Heart left ventricle (tissue), 16 donors: Measurements from ENCODE around the gene TRAPPC12. TPM values are rescaled to one million over a fixed set of nuclear protein-coding genes. Genes with fewer than 3 reads are reported as not detected.
A peak's percentile ranks its signal among the peaks of the same experiment; 100 is the strongest.
"Not testable (repeated sequence)": the region's sequence is repeated elsewhere in the genome, so short reads cannot be mapped to it uniquely, and the experiment has no call there.

ENCODE experiments used
- ATAC-seq, 4 donors: fragments of 200-7000 bp; cut with Tn5 transposase; one replicate each; pipeline ENCODE4 v1.9.1; 2020 to 2022; ENCODE audit warnings: moderate library complexity in 4 of 4, mild to moderate bottlenecking in 3 of 4, moderate number of reproducible peaks in 1 of 4
- DNase-seq, 5 donors: peaks; one replicate each; pipeline ENCODE4 v3.0.0-alpha.2; 2020
- H3K27ac ChIP-seq, 12 donors: fragments of 200-600 bp; sonication (generic) in 4 of 12; one replicate each; pipeline versions ENCODE4 v1.5.0 to v1.8.0; 2016 to 2022; ENCODE audit warnings: mild to moderate bottlenecking in 2 of 12
- H3K27me3 ChIP-seq, 9 donors: fragments of 200-600 bp; sonication (generic) in 2 of 9; one replicate each; pipeline versions ENCODE4 v1.5.1 to v1.8.0; 2016 to 2022; ENCODE audit warnings: mild to moderate bottlenecking in 3 of 9
- H3K36me3 ChIP-seq, 9 donors: fragments of 200-600 bp; sonication (generic) in 2 of 9; one replicate each; pipeline versions ENCODE4 v1.5.0 to v1.8.0; 2018 to 2022; ENCODE audit warnings: mild to moderate bottlenecking in 2 of 9
- H3K4me1 ChIP-seq, 12 donors: fragments of 200-600 bp; sonication (generic) in 4 of 12; one replicate each; pipeline versions ENCODE4 v1.5.0 to v1.8.0; 2016 to 2022; ENCODE audit warnings: mild to moderate bottlenecking in 3 of 12
- H3K4me3 ChIP-seq, 12 donors: fragments of 200-600 bp; sonication (generic) in 4 of 12; one replicate each; pipeline versions ENCODE4 v1.5.0 to v1.8.0; 2017 to 2022; ENCODE audit warnings: mild to moderate bottlenecking in 9 of 12, moderate library complexity in 4 of 12
- H3K9me3 ChIP-seq, 12 donors: fragments of 200-600 bp; sonication (generic) in 4 of 12; one replicate each; pipeline versions ENCODE4 v1.5.0 to v1.8.0; 2016 to 2022; ENCODE audit warnings: mild to moderate bottlenecking in 1 of 12
- POLR2A ChIP-seq, 2 donors: fragments of 450-650 bp; IDR thresholded peaks; one replicate each; pipeline ENCODE4 v1.6.1; 2017; ENCODE audit warnings: antibody characterized with exemption in 2 of 2, mild to moderate bottlenecking in 2 of 2, moderate library complexity in 2 of 2
- WGBS, 4 donors: extraction: QIAGEN DNeasy Blood & Tissue Kit in 2 of 4; methylation state at CpG; one replicate each; pipeline versions ENCODE4 v1.1.5 to v1.1.7; 2013 to 2018; 5-methylcytosine and 5-hydroxymethylcytosine counted together
- intact Hi-C, 10 donors: fragments of 100-400 bp; cut with DNase I; formaldehyde crosslinking; loops; one replicate each; pipeline versions ENCODE4 v1.11.1 to v1.14.2; 2022
- polyA plus RNA-seq, 2 donors: library from polyadenylated mRNA; stranded (reverse); fragments of 200-250 nt; gene quantifications; one replicate each; pipeline ENCODE4 v1.2.3, GENCODE V29; 2013
- total RNA-seq, 9 donors: library from RNA; depleted of rRNA in 2 of 9; stranded (reverse); fragments of >200 nt in 2 of 9; fragmentation: NEBNext Ultra II Directional in 3 of 9; extraction: Animal tissue kit (Norgen Biotek cat#: 25700) in 3 of 9; gene quantifications; one replicate each; pipeline versions ENCODE4 v1.1.0 to v1.2.4, GENCODE V29; 2016 to 2023
- TF ChIP-seq, protein P1 (sequence below), 12 donors: fragments of 200-600 bp; sonication (generic) in 4 of 12; IDR thresholded peaks; one replicate each; pipeline versions ENCODE4 v1.5.0 to v1.8.0; 2018 to 2022; ENCODE audit warnings: antibody characterized with exemption in 12 of 12, mild to moderate bottlenecking in 5 of 12
- donor health status: ischemic (EF 13 %, LVEDD 7.1; RV severe dilation, severe dysfunction).
- donor health status: healthy with polysubstance abuse.
- donor health status: DM: no; HTN: yes; CAD: no.
- donor health status: DM: no; HTN: no; CAD: no.
- donor health status: ischemic (EF 25% LVEDD 6.9; RV normal size, moderate dysfunction).
- donor health status: ischemic (EF 25% LVEDD 5.7; RV mildly dilated, moderate dysfunction).
- donor health status: healthy.
- donor health status: DM: yes; HTN: yes; CAD: no.
- donor health status: ischemic (EF 35%, LVEDD 5.7; RV mildly dilated, moderate dysfunction).
- donor health status: nonischemic (EF 11% LVEDD 7.7; RV severe dilation, severe dysfunction).
- donor health status: DM: yes; HTN: yes; CAD: no.
- donor health status: PGD.
- donor health status: ischemic (EF 29% LVEDD 5.4; RV normal size, mild dysfunction).
- donor health status: nonischemic (EF 23%, LVEDD 6.1; RV moderate dilation, normal function).

The TRAPPC12 gene
- total and polyA plus RNA-seq, 11 donors: 70.3 to 142 (median 88.2) TPM

- DNase-seq: peak in 2 of 5 donors; percentile 46 to 60
- ATAC-seq: peak in 3 of 4 donors; percentile 23 to 64 (median 30)
- WGBS, 4 donors: 59 to 68% (median 64%) methylated on average over 20 of the region's 20 CpGs
- Histone ChIP-seq H3K4me1 (peaks cover 0 to 44% (median 18%) of the 10 kb centered on the region in 12 donors), H3K36me3 (peaks cover 0 to 62% (median 29%) of the 10 kb centered on the region in 9 donors), H3K4me3 (peak overlapping the region in 3 of 12 donors; percentile 9 to 30 (median 15)), H3K27ac (peak overlapping the region in 9 of 12 donors; percentile 10 to 76 (median 48)), H3K9me3 (no peaks in the 10 kb centered on the region), H3K27me3 (no peaks in the 10 kb centered on the region)
- TF ChIP-seq POLR2A (IDR thresholded peaks at IDR 0.05): no peak
- TF ChIP-seq, protein P1, sequence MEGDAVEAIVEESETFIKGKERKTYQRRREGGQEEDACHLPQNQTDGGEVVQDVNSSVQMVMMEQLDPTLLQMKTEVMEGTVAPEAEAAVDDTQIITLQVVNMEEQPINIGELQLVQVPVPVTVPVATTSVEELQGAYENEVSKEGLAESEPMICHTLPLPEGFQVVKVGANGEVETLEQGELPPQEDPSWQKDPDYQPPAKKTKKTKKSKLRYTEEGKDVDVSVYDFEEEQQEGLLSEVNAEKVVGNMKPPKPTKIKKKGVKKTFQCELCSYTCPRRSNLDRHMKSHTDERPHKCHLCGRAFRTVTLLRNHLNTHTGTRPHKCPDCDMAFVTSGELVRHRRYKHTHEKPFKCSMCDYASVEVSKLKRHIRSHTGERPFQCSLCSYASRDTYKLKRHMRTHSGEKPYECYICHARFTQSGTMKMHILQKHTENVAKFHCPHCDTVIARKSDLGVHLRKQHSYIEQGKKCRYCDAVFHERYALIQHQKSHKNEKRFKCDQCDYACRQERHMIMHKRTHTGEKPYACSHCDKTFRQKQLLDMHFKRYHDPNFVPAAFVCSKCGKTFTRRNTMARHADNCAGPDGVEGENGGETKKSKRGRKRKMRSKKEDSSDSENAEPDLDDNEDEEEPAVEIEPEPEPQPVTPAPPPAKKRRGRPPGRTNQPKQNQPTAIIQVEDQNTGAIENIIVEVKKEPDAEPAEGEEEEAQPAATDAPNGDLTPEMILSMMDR (IDR thresholded peaks at IDR 0.05): no peak
- intact Hi-C loops: no loop called here
These were observed 73.9 kb downstream of the TRAPPC12 start for GRCh38 chr2:3453190-3453999.

GRCh38 chr2:3454005-3454404, 74.5 kb downstream of the TRAPPC12 start:
- peak overlapping the region in 8 of 12 donors; percentile 11 to 75 (median 49) for H3K27ac ChIP-seq
- H3K9me3 ChIP-seq, intact Hi-C loops, H3K27me3 ChIP-seq, DNase-seq, H3K4me3 ChIP-seq, ATAC-seq: not testable (repeated sequence)
- peaks cover 0 to 45% (median 22%) of the 10 kb centered on the region in 12 donors for H3K4me1 ChIP-seq
- H3K36me3 ChIP-seq: peaks cover 0 to 63% (median 29%) of the 10 kb centered on the region in 9 donors
- 73 to 85% (median 79%) methylated on average over 4 to 6 of the region's 6 CpGs for WGBS, 4 donors

- intact Hi-C loops: loop anchor here in 1 of 10 donors (5.0 kb wide), 1 partner anchor 33 kb away; no protein-coding TSS in a partner anchor
- TF ChIP-seq, protein P1 (IDR thresholded peaks at IDR 0.05): no peak
- no peak for TF ChIP-seq POLR2A (IDR thresholded peaks at IDR 0.05)
These were observed 75.3 kb downstream of the TRAPPC12 start for GRCh38 chr2:3454802-3455201.

DNA sequence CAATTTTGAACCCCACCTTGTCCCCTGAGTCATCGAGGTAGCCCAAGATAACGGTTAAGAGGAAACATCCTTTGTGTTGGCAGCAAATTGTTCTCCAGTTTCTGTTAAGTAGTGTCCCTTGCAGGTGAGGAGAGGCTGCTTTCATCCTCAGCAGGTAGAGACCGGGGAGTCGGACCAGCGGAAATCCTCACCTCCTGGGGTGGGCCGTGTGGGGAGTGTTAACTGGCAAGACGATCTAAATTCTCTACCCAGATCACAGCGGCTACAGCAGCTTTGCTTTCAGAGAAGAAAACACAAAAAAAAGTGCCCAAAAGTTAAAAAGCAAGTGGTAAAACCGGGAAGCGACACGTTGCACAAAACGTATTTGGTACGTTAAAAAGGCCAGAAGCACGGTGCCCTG, 76.6 kb downstream of the TRAPPC12 start:
- DNase-seq (no peak), ATAC-seq (no peak)

More at GRCh38 chr2:3454802-3455201, 75.3 kb downstream of the TRAPPC12 start:
- Histone ChIP-seq H3K4me3 (no peak overlapping the region), H3K36me3 (peaks cover 0 to 55% (median 25%) of the 10 kb centered on the region in 9 donors), H3K27ac (peak overlapping the region in 2 of 12 donors; percentile 35 to 74), H3K9me3 (no peaks in the 10 kb centered on the region), H3K4me1 (peaks cover 0 to 50% (median 30%) of the 10 kb centered on the region in 12 donors), H3K27me3 (no peaks in the 10 kb centered on the region)
- DNase-seq (peak in 1 of 5 donors; percentile 58), ATAC-seq (no peak)
- 94 to 98% (median 97%) methylated on average over 21 to 22 of the region's 22 CpGs for WGBS, 4 donors

More for the DNA sequence above, 76.6 kb downstream of the TRAPPC12 start:
- WGBS, 4 donors: 95 to 97% (median 96%) methylated on average over 14 of the region's 14 CpGs
- TF ChIP-seq POLR2A (IDR thresholded peaks at IDR 0.05): no peak
- TF ChIP-seq, protein P1 (IDR thresholded peaks at IDR 0.05): no peak
- H3K36me3 ChIP-seq: peaks cover 0 to 54% (median 25%) of the 10 kb centered on the region in 9 donors
- intact Hi-C loops: loop anchor here in 1 of 10 donors (5.0 kb wide), 1 partner anchor 34 kb away; no protein-coding TSS in a partner anchor
- H3K4me1 ChIP-seq: peaks cover 0 to 57% (median 36%) of the 10 kb centered on the region in 12 donors
- no peaks in the 10 kb centered on the region for H3K9me3 ChIP-seq
- H3K27ac ChIP-seq: no peak overlapping the region
- no peak overlapping the region for H3K4me3 ChIP-seq
- no peaks in the 10 kb centered on the region for H3K27me3 ChIP-seq
